Measurements from ENCODE around the gene REEP3.
A peak's percentile ranks its signal among the peaks of the same experiment; 100 is the strongest.

The REEP3 gene

GRCh38 chr10:63641366-63641765, 120.2 kb downstream of the REEP3 start:
- TF ChIP-seq CTCF (IDR thresholded peaks at IDR 0.05; ENCODE audit: low read length, missing control alignments) = no peak
- no peak for DNase-seq (ENCODE audit: low read depth)
- H3K4me3 ChIP-seq (replicated peaks; ENCODE audit: low read depth, low read length) = no peak overlapping the region

GRCh38 chr10:63641799-63642198, 120.6 kb downstream of the REEP3 start:
- no peak overlapping the region for H3K4me3 ChIP-seq (replicated peaks; ENCODE audit: low read depth, low read length)
- no peak for DNase-seq (ENCODE audit: low read depth)
- TF ChIP-seq CTCF (IDR thresholded peaks at IDR 0.05; ENCODE audit: low read length, missing control alignments) = no peak

- H3K4me3 ChIP-seq (replicated peaks; ENCODE audit: low read depth, low read length) = no peak overlapping the region
- peak; percentile 18 for DNase-seq (ENCODE audit: low read depth)
- TF ChIP-seq CTCF (IDR thresholded peaks at IDR 0.05; ENCODE audit: low read length, missing control alignments) = no peak
These were observed 121.6 kb downstream of the REEP3 start for GRCh38 chr10:63642808-63643207.

- TF ChIP-seq CTCF (IDR thresholded peaks at IDR 0.05; ENCODE audit: low read length, missing control alignments) = no peak
- no peak overlapping the region for H3K4me3 ChIP-seq (replicated peaks; ENCODE audit: low read depth, low read length)
- peak; percentile 44 for DNase-seq (ENCODE audit: low read depth)
These were observed 123.4 kb downstream of the REEP3 start for GRCh38 chr10:63644418-63645142.

- no peak for DNase-seq (ENCODE audit: low read depth)
- no peak for TF ChIP-seq CTCF (IDR thresholded peaks at IDR 0.05; ENCODE audit: low read length, missing control alignments)
These were observed 124.0 kb downstream of the REEP3 start for GRCh38 chr10:63645195-63645594.

GRCh38 chr10:63646491-63646890, 125.3 kb downstream of the REEP3 start:
- no peak overlapping the region for H3K4me3 ChIP-seq (replicated peaks; ENCODE audit: low read depth, low read length)
- TF ChIP-seq CTCF (IDR thresholded peaks at IDR 0.05; ENCODE audit: low read length, missing control alignments) = no peak
- DNase-seq (ENCODE audit: low read depth) = no peak

More at GRCh38 chr10:63645195-63645594, 124.0 kb downstream of the REEP3 start:
- H3K4me3 ChIP-seq (replicated peaks; ENCODE audit: low read depth, low read length) = no peak overlapping the region

- no peak overlapping the region for H3K4me3 ChIP-seq (replicated peaks; ENCODE audit: low read depth, low read length)
- DNase-seq (ENCODE audit: low read depth) = no peak
- TF ChIP-seq CTCF (IDR thresholded peaks at IDR 0.05; ENCODE audit: low read length, missing control alignments) = no peak
These were observed 130.7 kb downstream of the REEP3 start for GRCh38 chr10:63651864-63652263.
